GM19397 (cell line): ENCODE data around the gene ZNF106.

Source experiments
- ATAC-seq: cut with Tn5 transposase; IDR thresholded peaks from one replicate; pipeline ENCODE4 v1.9.1; 2021; ENCODE audit warnings: mild to moderate bottlenecking, moderate library complexity; ENCODE audit not compliant: unreplicated experiment

ZNF106 gene

DNA sequence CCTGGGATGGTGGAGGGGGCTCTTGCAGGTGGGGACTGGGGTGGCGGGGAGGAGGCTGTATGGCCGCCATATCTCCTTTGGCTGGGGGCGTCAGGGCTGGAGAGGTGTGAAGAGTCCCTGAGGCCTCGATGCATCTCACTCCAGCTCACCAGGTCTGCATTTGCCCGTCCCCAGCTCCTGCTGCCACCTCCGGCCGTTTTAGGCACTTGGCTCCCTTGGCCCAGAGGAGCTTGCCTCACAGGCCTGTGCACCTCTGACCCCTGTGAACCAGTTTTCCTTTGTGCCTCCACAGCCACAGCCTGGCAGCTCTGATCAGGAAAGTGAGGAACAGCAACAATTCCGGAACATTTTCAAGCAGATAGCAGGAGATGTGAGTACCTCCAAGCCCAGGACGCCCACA, 81.9 kb downstream of the ZNF106 start:
- no peak for ATAC-seq

DNA sequence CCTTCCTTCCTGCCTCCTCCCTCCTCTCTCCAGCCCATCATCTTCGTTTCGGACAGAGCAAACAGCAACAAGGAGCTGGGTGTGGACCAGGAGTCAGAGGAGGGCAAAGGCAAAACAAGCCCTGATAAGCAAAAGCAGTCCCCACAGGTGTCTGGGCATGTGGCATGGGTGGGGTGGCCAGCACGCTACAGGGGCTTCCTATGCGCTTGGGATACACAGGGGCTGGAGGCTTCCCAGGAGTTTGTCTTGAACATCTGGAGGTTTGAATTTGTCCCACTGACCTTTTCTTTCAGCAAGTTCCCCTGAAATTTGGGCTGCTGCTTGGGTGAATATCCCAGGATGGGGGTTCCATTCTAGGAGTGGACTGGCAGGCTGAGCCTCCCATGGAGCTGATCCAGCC, 82.8 kb downstream of the ZNF106 start:
- ATAC-seq = no peak

DNA sequence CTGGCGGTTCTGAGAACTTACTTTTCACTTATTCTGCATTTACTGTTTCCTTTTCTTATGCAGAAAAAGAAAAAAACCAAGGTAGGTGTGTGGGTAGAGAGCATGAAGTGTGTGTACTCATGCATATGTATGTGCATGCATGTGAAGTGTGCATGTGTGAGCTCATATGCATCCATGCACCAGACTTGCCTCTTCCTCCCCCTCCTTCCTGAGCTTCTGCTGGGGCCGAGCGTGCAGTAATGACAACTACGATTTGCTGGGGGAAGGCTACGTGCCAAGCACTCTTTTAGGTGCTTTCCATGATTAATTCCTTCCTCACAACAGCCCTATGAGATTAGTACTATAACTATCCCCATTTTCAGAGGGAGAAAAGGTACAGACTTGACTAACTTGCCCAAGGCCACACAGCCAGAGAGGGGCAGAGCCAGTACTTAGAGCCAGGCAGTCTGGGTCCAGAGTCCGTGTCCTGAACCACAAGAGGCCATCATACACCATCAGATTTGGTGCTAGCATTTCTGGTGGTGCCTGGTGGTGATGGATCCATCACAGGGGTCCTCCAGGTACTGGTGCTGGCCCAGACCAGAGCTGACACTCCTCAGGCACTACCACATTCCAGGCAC, 85.0 kb downstream of the ZNF106 start:
- ATAC-seq = no peak

DNA sequence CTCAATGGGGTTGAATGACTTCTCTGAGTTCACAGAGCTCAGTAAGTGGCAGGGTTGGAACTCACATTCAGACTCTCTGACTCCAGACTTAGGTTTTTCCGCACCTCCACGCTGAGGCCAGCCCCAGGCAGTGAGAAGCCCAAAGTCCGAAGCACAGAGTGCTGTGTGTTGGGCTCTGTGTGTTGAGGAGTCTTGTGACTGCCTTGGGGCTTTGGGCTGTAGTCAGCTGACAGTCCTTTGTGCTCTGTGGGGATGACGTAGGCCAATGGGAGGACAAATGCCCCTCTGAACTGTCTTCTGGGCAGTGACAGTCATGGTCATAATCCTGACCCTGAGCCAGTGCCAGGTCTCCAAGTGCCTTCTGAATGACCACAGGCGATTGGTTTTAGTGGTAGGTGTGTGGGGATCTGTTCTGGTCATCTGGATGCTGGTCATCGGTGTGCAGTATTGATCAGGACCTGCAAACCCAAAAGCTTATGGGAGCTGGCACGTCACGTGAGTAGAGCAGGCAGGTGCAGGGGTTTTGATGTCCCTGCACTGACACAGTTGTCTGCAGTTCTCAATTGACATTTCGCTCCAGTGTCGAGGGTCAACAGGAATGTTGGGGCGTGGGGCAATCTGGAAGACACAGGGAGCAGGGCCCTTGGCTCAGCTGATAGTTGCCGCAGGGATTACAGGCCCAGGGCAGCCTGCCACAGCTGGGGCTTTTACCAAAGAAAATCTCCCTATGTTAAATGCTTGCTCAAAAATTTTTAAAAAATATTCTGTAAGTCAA, 86.3 kb downstream of the ZNF106 start:
- ATAC-seq = no peak

DNA sequence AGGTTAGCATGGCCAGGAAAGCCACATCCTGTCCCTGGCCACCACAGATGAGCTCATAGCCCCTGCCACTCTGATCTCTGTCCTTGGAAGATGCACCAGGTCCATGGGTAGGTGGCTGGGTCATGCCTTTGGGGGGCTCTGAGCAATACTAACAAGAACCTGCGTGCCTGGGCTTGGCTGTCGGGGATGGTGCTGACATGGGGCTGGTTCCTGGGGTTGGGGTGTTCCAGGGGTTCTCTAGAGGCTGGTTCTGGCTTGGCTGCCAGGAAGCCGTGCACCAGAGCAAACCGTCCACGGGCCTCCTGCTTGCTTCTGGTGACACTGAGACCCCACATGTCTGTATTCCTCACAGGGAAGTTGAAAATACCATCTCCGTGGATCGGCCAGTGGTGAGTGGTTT, 87.6 kb downstream of the ZNF106 start:
- no peak for ATAC-seq

DNA sequence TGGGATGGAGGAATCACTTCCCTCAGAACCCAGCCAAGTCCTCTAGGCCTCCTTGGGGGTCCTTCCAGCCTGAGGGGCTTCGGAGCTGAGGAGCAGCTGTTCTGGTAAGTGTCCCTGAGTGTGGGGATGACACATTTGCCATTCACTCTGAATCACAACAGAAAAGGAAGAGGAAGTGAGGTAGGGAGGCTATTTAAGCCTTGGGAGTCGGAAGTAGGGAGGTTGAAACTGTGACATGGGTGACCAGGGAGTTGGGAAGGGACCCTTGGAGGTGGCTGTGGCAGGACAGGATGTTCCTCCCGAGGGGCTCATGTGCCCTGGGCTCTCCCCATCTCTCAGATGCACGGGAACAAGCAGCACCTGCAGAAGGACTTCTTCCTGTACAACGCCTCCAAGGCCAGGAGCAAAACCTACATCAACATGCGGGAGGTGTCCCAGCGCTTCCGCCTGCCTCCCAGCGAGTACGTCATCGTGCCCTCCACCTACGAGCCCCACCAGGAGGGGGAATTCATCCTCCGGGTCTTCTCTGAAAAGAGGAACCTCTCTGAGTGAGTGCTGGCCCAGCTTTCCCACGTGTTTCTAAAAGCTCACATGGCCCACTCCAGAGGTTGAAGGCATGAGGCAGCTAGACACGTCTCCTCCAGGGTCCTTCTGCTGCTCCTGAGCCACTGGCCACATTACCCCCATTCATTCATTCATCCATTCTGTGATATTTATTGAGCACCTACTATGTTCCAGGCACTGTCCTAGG, 88.3 kb downstream of the ZNF106 start:
- ATAC-seq = no peak

DNA sequence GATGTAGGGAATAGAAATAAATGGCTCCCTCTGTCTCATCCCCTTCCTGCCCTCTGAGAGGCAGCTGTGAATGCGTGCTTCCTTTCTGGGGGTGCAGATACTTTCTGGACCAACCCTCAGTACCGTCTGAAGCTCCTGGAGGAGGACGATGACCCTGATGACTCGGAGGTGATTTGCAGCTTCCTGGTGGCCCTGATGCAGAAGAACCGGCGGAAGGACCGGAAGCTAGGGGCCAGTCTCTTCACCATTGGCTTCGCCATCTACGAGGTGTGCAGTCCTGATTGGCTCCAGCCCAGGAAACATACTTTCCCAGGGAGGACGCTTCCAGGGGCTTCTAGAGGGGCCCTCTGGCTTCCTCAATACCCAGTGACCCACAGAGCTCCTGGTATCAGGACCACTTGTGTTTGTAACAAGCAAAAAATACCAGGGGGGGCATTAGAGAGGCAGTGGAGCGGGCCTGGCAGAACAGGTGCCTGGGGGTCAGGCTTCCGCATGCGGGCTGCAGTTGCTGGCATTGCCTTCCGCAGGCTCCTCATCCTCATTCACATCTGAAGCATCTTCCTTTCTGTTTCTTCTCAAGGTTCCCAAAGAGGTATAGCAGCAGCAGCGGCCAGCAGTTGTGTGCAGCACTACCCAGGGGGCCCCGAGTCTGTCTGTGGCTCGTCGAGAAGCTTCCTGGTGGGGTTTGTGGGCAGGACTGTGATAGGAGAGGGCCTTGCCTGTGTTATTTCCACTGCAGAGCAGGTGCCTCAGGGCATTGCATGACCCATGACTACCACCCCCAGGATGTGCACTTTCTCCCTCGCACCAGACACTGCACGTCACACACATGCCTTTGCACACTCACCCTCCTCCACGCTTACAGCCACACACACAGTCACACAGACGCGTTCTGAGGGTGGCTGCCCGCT, 89.1 kb downstream of the ZNF106 start:
- no peak for ATAC-seq

DNA sequence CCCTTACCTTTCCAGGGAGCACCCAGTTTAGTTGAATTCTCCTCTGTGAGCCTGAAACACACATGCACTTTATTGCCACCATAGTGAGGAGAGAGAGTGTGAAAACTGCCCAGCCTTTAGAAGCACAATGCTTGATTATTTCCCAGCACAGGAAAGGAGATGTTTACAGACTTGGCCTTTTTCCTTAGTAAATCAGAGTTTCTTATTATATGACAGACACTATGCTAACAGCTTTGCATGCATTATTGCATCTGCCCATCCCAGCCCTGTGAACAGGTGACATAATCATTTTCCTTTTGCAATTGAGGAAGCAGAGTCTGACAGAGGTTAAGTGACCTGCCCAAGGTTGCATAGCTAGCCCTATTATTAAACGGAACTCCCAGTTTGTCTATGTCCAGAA, 95.1 kb downstream of the ZNF106 start:
- ATAC-seq = no peak

DNA sequence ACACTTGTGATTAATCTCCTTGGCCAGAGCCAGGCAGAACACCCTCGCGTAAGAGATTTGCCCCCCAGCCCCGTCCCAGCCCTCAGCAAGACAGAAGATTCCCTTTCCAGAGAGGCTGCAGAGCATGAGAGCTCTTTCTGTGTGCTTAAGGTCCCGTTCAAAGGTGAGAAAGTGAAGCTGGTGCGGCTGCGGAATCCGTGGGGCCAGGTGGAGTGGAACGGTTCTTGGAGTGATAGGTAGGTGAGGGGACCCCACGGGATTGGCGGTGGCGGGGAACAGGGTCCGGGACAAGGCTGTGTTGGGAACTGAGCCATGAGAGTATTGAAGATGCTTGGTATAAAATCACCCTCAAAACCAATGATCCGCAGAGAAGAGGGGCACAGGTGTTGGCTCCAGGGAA, 96.8 kb downstream of the ZNF106 start:
- no peak for ATAC-seq

DNA sequence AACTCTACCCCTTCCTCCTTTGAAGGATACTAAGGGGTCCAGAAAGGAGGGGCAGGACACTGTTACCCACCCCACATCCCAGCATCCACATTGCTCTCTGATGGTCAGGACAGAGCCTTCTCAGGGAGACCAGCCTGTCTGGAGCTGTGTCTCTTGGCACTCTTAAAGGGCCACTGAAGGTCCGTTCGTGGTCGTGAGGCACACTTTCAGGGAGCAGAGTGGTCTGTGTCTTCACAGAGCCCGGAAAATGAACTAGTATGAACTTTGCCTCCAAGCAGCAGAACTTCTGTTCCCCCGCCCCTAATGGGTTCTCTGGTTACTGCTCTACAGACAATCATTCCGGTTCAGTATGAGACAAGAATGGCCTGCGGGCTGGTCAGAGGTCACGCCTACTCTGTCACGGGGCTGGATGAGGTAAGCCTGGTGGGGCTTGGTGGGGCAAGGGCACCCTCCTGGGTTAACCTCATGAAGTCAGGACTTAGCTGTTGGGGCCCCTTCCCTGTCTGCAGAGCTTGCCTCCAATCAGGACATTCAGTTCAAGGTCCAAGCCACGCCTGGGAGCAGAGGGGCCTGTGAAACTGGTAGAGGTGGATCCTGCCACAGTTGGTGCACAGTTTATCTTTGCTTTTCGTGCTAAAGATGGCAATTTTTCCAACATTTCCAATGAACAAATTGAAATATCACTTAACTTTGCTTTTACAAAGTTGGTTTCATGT, 98.5 kb downstream of the ZNF106 start:
- ATAC-seq = no peak

DNA sequence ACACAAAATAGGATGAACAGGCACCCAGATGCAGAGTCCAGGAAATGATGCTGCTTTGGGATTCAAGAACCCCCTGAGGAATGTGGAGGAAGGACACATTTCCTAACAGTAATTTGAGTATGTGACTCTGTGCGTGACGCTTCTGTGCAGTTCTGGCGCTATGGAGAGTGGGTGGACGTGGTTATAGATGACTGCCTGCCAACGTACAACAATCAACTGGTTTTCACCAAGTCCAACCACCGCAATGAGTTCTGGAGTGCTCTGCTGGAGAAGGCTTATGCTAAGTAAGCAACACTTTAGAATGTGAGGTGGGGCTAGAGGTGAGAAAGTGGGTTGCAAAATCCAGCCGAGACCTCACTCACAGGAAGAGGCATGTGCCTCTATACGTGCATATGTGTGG, 103.3 kb downstream of the ZNF106 start:
- no peak for ATAC-seq

DNA sequence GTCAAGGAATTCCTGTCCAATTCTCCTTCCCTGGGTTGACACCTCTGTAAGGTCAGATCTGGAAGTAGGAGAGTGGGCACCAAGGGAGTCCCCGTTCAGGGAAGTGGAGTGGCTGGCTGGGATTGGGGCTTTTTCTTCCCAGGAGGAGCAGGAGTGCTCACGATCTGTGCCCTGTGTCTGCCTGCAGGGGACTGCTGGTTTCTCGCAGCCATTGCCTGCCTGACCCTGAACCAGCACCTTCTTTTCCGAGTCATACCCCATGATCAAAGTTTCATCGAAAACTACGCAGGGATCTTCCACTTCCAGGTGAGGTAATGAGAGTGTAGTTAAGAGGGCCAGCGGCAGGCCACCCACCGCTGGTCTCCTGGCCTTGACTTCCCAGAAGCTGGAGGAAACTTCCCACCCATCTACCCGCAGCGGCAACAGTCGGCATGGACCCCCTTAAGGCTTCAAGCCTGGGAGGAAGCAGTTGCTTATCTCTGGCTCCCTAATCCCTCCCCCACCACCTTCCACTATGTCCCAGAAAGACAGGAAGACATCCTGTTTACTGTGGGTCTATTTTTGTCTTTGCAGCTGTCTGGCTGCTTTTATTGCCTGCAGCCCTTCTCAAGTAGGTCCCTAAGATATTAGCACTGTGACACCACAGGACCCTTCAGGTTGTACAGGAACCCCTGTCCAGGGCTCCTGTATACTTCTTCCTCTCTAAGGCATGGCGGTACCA, 104.8 kb downstream of the ZNF106 start:
- ATAC-seq = no peak

DNA sequence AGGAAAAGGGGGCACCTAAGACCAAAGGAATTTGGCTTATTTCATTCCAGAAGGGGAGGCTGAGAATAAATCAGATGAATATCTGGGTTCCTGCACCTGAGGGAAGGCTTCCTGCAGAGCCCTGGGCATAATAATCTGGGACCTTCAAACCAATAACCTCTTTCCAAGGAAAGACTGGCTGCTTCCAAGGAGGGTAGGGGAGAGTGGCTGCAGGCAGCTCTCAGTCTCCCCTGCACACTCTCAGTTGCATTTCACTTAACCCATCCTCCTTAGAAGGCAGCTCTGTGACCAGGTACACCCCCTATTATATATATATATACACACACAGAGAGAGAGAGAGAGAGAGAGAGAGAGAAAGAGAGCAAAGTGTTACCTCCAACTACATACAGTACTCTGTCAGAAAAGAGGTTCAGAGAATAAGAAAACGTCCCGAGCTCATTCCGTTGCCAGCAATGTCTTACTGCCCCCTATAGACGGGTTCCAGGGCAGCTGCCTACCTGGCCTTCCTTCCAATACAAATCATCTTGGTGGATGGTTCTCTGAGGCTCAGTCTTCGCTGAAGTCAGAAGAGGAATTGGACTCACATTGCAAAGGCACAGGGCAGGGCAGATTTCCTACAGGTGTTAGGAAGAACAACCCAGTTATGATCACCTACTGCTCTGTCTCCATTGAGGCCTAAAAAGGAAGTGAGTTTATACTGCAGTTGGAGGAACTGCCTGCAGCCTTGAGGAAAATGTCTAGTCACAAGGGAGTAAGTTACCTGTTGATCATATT, 105.5 kb downstream of the ZNF106 start:
- no peak for ATAC-seq

DNA sequence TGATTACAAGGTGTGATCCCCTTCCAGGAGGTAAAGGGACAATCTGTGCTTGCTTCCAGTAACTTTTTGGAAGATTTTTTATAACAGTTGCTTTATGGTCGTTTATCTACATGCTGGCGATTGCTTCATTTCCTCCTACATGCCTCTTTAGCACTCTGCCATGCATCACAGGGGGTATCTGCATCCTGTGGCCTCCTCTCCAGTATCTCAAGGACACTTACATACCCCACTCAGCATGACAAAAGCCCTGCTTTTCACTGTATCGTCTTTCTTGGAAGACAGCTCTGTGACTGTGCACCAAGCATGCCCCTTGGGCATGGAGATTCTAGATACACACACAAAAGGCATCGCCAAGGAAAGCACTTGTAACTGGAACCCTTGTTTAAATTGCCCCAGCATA, 106.3 kb downstream of the ZNF106 start:
- ATAC-seq = no peak

DNA sequence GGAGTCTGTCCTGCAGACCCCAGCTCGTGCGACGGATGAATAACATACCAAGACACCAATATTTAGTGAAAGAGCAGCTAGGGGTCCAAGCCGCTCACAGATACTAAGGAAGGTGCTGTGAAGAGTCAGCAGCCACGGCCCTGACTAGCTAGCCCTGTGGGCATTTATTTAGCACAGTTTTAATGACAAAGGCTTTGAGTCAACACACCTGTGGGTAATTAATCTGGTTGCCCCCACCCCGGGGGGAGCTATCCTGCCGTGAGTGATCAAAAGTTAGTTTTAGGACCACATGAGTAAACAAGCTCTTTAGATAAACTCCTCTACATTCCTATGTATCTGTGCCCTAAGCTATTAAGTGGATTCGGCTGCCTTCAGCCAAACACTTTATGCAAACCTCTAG, 112.9 kb downstream of the ZNF106 start:
- ATAC-seq = no peak

DNA sequence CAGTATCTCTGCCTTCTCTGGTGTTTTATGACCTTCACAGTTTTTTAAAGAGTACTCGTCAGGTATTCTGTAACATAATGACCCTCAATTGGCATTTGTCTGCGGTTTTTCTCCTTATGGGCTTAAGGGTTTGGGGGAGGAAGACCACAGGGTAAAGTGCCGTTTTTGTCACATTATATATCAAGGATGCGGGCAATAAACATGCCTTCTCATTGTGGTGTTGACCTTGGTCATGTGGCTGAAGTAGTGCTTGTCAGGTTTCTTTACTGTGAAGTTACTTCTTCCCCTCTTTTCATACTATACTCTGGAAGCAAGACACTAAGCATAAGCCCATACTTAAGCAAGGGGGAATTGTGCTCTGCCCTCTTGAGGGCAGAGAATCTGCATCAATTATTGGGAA, 115.0 kb downstream of the ZNF106 start:
- ATAC-seq = no peak

DNA sequence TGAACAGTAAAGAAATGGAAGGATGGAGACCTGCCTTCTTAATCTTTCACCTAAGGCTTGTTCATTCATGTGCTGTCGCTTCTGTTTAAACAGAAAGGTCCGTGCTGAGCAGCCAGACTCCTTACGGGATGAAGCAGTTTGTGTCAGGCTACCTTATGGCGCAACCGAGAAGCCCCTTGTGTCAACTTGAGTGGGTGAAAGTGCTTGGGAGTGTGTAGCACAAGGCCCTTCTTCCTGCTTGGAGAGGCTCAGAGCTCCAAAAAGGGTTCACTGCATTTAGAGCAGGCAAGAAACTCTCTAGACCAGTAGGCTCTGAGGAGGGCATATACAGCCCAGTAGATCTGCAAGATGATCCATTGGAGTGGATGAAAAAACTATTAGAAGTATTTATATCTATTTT, 115.7 kb downstream of the ZNF106 start:
- no peak for ATAC-seq

DNA sequence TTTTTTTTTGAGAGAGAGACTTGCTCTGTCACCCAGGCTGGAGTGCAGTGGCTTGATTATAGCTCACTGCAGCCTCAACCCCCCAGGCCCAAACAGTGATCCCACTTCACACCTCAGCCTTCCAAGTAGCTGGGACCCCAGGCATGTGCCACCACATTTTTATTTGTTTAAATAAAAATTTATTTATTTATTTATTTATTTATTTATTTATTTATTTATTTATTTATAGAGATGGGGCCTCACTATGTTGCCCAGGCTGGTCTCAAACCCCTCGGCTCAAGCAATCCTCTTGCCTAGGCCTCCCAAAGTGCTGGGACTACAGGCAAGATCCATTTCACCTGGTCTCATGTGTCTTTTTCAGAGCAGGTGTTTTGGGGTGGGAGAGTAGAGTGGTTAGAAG, 116.1 kb downstream of the ZNF106 start:
- no peak for ATAC-seq

DNA sequence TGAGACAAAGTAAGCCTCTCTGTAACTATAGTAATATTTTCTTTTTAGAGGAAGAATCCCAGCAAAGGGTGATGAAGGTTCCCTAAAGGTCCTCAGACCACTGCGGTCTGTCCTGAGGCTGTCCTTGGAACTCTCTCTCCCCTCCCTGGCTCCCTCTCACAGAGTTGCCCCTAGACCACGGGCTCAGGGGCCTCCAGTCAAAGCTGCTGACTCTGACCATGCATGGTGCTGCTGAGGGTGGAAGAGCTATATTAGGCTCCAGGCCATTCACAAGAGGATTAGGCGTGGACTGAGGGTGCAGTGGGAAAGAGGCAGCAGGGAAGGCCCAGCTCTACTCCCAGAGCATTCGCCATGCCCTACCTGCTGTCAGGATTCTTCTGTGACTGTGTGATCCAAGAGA, 117.0 kb downstream of the ZNF106 start:
- no peak for ATAC-seq
